ENCODE measurements around the gene KRI1.
"Not testable (repeated sequence)": the region's sequence is repeated elsewhere in the genome, so short reads cannot be mapped to it uniquely, and the experiment has no call there.

KRI1 gene

DNA sequence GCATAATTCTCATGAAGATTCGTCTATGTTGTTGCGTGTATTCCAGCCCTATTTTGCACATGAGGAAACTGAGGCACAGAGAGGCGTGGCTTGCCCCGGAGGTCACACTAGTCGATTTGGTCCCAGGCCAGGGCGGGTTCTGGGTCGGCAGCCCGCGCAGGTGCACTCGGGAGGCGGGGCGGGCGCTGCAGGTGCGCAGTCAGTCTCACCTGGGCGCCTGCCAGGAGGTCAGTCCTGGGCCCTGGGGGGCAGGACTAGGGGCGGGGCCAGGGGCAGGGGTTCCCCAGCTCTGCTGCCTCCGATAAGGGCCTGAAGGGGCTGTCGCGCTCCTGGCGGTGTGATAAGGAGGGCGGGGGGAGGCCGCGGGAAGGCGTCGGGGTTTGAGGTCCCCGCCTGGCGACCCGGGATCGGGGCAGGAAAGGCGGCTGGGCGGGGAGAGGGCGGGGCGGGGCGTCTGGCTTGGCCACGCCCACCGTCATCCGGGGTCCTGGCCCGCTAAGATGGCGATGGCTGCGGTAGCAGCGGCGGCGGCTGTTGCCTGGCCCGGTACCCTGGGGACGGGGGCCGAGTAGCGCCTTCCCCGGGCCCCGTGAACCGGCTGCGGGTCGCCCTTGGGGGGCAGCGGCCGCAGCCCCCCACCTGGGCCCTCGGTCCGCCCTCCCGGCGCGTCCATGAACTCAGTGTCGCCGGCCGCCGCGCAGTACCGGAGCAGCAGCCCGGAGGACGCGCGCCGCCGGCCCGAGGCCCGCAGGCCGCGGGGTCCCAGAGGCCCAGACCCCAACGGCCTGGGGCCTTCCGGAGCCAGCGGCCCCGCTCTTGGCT lies 22.2 kb downstream of the KRI1 start, which contains the start of gene ATG4D:
TSS of gene ATG4D (plus strand) at position 485 of the 822 bp plus-strand sequence. CDS start at position 672, 187 bp downstream.
- peaks cover 23% of the 10 kb centered on the region for H3K36me3 ChIP-seq (ENCODE audit: low read depth)
- H3K4me1 ChIP-seq (ENCODE audit: insufficient read depth, poor library complexity, severe bottlenecking): peaks cover 6% of the 10 kb centered on the region
- TF ChIP-seq, protein P1, sequence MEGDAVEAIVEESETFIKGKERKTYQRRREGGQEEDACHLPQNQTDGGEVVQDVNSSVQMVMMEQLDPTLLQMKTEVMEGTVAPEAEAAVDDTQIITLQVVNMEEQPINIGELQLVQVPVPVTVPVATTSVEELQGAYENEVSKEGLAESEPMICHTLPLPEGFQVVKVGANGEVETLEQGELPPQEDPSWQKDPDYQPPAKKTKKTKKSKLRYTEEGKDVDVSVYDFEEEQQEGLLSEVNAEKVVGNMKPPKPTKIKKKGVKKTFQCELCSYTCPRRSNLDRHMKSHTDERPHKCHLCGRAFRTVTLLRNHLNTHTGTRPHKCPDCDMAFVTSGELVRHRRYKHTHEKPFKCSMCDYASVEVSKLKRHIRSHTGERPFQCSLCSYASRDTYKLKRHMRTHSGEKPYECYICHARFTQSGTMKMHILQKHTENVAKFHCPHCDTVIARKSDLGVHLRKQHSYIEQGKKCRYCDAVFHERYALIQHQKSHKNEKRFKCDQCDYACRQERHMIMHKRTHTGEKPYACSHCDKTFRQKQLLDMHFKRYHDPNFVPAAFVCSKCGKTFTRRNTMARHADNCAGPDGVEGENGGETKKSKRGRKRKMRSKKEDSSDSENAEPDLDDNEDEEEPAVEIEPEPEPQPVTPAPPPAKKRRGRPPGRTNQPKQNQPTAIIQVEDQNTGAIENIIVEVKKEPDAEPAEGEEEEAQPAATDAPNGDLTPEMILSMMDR (IDR thresholded peaks at IDR 0.05; ENCODE audit: poor library complexity, severe bottlenecking): no peak
- peak; percentile 88 for DNase-seq (ENCODE audit: low spot score)
- H3K4me3 ChIP-seq (ENCODE audit: severe bottlenecking): peak within 1 kb of the TSS; percentile 95
- no peaks in the 10 kb centered on the region for H3K27me3 ChIP-seq (ENCODE audit: insufficient read depth, poor library complexity, severe bottlenecking)
- ATAC-seq (ENCODE audit: low read depth): peak; percentile 81
- peak within 1 kb of the TSS; percentile 43 for H3K27ac ChIP-seq (ENCODE audit: poor library complexity, severe bottlenecking)
- H3K9me3 ChIP-seq (ENCODE audit: severe bottlenecking): no peaks in the 10 kb centered on the region

DNA sequence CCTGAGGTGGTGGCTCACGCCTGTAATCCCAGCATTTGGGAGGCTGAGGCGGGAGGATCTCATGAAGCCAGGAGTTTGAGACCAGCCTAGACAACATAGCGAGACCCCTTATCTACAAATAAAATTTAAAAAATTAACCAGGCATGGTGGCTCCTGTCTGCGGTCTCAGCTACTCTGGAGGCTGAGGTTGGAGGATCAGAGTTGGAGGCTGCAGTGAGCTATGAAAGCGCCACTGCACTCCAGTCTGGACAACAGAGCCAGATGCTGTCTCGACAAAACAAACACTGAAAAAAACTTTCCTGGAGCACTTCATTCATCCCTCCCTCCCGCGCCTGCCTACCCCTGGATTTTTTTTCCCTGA lies 22.8 kb downstream of the KRI1 start:
- H3K27ac ChIP-seq (ENCODE audit: poor library complexity, severe bottlenecking): no peak overlapping the region
- H3K4me3 ChIP-seq (ENCODE audit: severe bottlenecking): peak overlapping the region; percentile 95
- no peak for ATAC-seq (ENCODE audit: low read depth)
- H3K9me3 ChIP-seq (ENCODE audit: severe bottlenecking): no peaks in the 10 kb centered on the region
- peaks cover 6% of the 10 kb centered on the region for H3K4me1 ChIP-seq (ENCODE audit: insufficient read depth, poor library complexity, severe bottlenecking)
- H3K27me3 ChIP-seq (ENCODE audit: insufficient read depth, poor library complexity, severe bottlenecking): no peaks in the 10 kb centered on the region
- H3K36me3 ChIP-seq (ENCODE audit: low read depth): peaks cover 17% of the 10 kb centered on the region
- DNase-seq (ENCODE audit: low spot score): no peak
- TF ChIP-seq, protein P1 (IDR thresholded peaks at IDR 0.05; ENCODE audit: poor library complexity, severe bottlenecking): no peak

DNA sequence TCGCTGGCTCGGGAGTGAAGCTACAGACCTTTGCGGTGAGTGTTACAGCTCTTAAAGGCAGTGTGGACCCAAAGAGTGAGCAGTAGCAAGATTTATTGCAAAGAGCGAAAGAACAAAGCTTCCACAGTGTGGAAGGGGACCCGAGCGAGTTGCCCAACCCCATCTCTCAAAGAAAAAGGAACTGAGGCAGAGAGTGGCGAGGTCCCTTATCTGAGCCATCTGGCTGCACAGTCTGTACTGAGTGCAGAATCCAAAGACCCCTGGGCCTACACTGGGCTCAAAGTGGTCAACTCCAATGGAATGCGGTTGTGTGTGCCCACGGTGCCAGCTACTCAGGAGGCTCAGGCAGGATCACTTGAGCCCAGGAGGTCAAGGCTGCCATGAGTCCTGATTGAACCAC lies 26.8 kb downstream of the KRI1 start:
- H3K27ac ChIP-seq (ENCODE audit: poor library complexity, severe bottlenecking); H3K9me3 ChIP-seq (ENCODE audit: severe bottlenecking); H3K27me3 ChIP-seq (ENCODE audit: insufficient read depth, poor library complexity, severe bottlenecking); H3K4me3 ChIP-seq (ENCODE audit: severe bottlenecking); DNase-seq (ENCODE audit: low spot score); H3K36me3 ChIP-seq (ENCODE audit: low read depth); ATAC-seq (ENCODE audit: low read depth): not testable (repeated sequence)
- peaks cover 11% of the 10 kb centered on the region for H3K4me1 ChIP-seq (ENCODE audit: insufficient read depth, poor library complexity, severe bottlenecking)

DNA sequence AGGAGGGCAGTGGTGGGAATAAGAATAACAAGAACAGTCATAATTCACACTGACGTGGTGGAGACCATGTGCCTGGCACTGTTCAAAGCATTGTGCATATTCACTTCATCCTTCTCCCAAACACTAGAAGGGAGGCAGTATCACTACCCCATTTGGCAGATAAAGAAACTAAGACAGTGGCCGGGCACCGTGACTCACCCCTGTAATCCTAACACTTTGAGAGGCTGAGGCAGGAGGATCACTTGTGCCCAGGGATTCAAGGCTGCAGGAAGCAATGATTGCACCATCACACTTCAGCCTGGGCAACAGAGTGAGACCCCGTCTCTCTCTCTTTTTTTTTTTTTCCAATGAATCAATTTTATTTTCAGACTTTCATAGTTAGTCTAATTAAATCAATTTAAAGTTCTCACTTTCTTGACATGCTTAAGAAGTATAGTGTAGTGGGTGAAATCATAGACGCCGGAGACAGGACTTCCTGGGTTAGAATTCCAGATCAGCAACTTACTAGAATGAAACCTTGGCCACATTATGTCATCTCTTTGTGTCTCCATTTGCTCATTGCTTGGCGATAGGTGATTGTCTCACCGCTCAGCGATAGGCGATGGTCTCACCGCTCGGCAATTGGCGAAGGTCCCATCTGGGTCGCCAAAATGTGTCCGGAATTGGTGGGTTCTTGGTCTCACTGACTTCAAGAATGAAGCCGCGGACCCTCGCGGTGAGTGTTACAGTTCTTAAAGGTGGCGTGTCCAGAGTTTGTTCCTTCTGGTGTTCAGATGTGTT lies 27.4 kb downstream of the KRI1 start:
- TF ChIP-seq, protein P1 (IDR thresholded peaks at IDR 0.05; ENCODE audit: poor library complexity, severe bottlenecking): no peak
- no peak overlapping the region for H3K4me3 ChIP-seq (ENCODE audit: severe bottlenecking)
- ATAC-seq (ENCODE audit: low read depth): no peak
- H3K4me1 ChIP-seq (ENCODE audit: insufficient read depth, poor library complexity, severe bottlenecking): peaks cover 15% of the 10 kb centered on the region
- no peaks in the 10 kb centered on the region for H3K9me3 ChIP-seq (ENCODE audit: severe bottlenecking)
- no peaks in the 10 kb centered on the region for H3K27me3 ChIP-seq (ENCODE audit: insufficient read depth, poor library complexity, severe bottlenecking)
- no peaks in the 10 kb centered on the region for H3K36me3 ChIP-seq (ENCODE audit: low read depth)
- DNase-seq (ENCODE audit: low spot score): no peak
- no peak overlapping the region for H3K27ac ChIP-seq (ENCODE audit: poor library complexity, severe bottlenecking)

DNA sequence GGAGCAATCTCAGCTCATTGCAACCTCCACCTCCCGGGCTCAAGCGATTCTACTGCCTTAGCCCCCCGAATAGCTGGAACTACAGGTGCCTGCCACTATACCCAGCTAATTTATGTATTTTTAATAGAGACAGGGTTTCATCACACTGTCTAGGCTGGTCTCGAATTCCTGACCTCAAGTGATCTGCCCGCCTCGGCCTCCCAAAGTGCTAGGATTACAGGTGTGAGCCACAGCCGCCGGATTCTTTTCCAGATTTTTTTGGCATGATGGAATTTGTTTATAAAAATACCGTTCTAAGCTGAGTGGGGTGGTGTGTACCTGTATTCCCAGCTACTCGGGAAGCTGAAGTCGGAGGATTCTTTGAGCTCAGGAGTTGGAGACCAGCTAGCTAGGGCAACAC lies 28.1 kb downstream of the KRI1 start:
- H3K9me3 ChIP-seq (ENCODE audit: severe bottlenecking): no peaks in the 10 kb centered on the region
- TF ChIP-seq, protein P1 (IDR thresholded peaks at IDR 0.05; ENCODE audit: poor library complexity, severe bottlenecking): no peak
- no peak overlapping the region for H3K27ac ChIP-seq (ENCODE audit: poor library complexity, severe bottlenecking)
- H3K27me3 ChIP-seq (ENCODE audit: insufficient read depth, poor library complexity, severe bottlenecking): no peaks in the 10 kb centered on the region
- no peak for DNase-seq (ENCODE audit: low spot score)
- H3K36me3 ChIP-seq (ENCODE audit: low read depth): no peaks in the 10 kb centered on the region
- no peak overlapping the region for H3K4me3 ChIP-seq (ENCODE audit: severe bottlenecking)
- ATAC-seq (ENCODE audit: low read depth): no peak
- H3K4me1 ChIP-seq (ENCODE audit: insufficient read depth, poor library complexity, severe bottlenecking): peaks cover 17% of the 10 kb centered on the region

Measured in RWPE2 (cell line).